ENCODE results near the gene ZNF44. TPM values are rescaled to one million over a fixed set of nuclear protein-coding genes. Genes with fewer than 3 reads are reported as not detected.

Gene ZNF44
- total RNA-seq, 1 experiment from 2014 or later = 14.1 TPM

GRCh38 chr19:12222980-12223630, 71.6 kb downstream of the ZNF44 start:
- Histone ChIP-seq H3K4me3 (ENCODE audit: low read length) (no peak overlapping the region), H3K9me3 (ENCODE audit: low read length) (peaks cover 18% of the 10 kb centered on the region), H3K9me2 (replicated peaks; ENCODE audit: insufficient read depth, low read length) (no peaks in the 10 kb centered on the region), H3K27me3 (ENCODE audit: low read length) (no peaks in the 10 kb centered on the region), H3K4me1 (ENCODE audit: low read length) (no peaks in the 10 kb centered on the region), H4K20me1 (ENCODE audit: insufficient read depth, low read depth, low read length) (no peaks in the 10 kb centered on the region), H3K79me2 (ENCODE audit: low read length) (peaks cover 14% of the 10 kb centered on the region; the same call in 1 of the 2 replicates), H3K36me3 (ENCODE audit: insufficient read depth, low read length) (peaks cover 9% of the 10 kb centered on the region), H2AFZ (ENCODE audit: low read length) (no peak overlapping the region), H3K4me2 (ENCODE audit: low read depth, low read length, poor library complexity, severe bottlenecking) (no peak overlapping the region), H3K27ac (ENCODE audit: low read length) (no peak overlapping the region), H3K9ac (ENCODE audit: low read length) (no peak overlapping the region)
- no peak for DNase-seq

Other genes starting within 250 kb of the ZNF44 start
- 0.71 and 0.79 TPM in 2 replicates for gene ZNF878, start 241.9 kb downstream of the ZNF44 start, total RNA-seq (2014; rRNA removed; shearing (Covaris generic); ENCODE audit: low replicate concordance)
- 7.0 and 11.7 TPM in 2 replicates for gene ZNF844, start 230.2 kb downstream of the ZNF44 start, total RNA-seq (2014; rRNA removed; shearing (Covaris generic); ENCODE audit: low replicate concordance)
- 6.2 and 10.0 TPM in 2 replicates for gene ZNF20, start 154.5 kb downstream of the ZNF44 start, total RNA-seq (2014; rRNA removed; shearing (Covaris generic); ENCODE audit: low replicate concordance)
- gene ZNF625, start 138.1 kb downstream of the ZNF44 start, total RNA-seq (2014; rRNA removed; shearing (Covaris generic); ENCODE audit: low replicate concordance) = 3.9 and 9.7 TPM in 2 replicates
- gene ZNF136, start 131.8 kb downstream of the ZNF44 start, total RNA-seq (2014; rRNA removed; shearing (Covaris generic); ENCODE audit: low replicate concordance) = 10.1 and 11.1 TPM in 2 replicates
- 4.7 and 6.2 TPM in 2 replicates for gene ZNF563, start 38.8 kb upstream of the ZNF44 start, total RNA-seq (2014; rRNA removed; shearing (Covaris generic); ENCODE audit: low replicate concordance)
- 2.1 and 6.3 TPM in 2 replicates for gene ZNF442, start 70.8 kb upstream of the ZNF44 start, total RNA-seq (2014; rRNA removed; shearing (Covaris generic); ENCODE audit: low replicate concordance)
- gene ZNF799, start 106.4 kb upstream of the ZNF44 start, total RNA-seq (2014; rRNA removed; shearing (Covaris generic); ENCODE audit: low replicate concordance) = 5.1 TPM in 2 replicates
- 2.3 and 4.0 TPM in 2 replicates for gene ZNF443, start 146.1 kb upstream of the ZNF44 start, total RNA-seq (2014; rRNA removed; shearing (Covaris generic); ENCODE audit: low replicate concordance)
- 5.7 and 10.1 TPM in 2 replicates for gene ZNF709, start 189.9 kb upstream of the ZNF44 start, total RNA-seq (2014; rRNA removed; shearing (Covaris generic); ENCODE audit: low replicate concordance)

Data from Karpas-422 (cell line).